Gastrocnemius medialis (tissue), 4 donors: Measurements from ENCODE around the gene MGAM2.

Experiments
- POLR2A ChIP-seq, 2 donors: fragments of 450-650 bp; IDR thresholded peaks; one replicate each; pipeline ENCODE4 v1.6.1; 2017; ENCODE audit warnings: antibody characterized with exemption in 2 of 2, mild to moderate bottlenecking in 2 of 2, moderate library complexity in 2 of 2
- TF ChIP-seq, protein P1 (sequence below), 5 experiments: fragments of 450-650 bp in 3 of 5; fragments of 200-600 bp in 2 of 5; sonication (generic) in 2 of 5; IDR thresholded peaks in 4 of 5; conservative IDR thresholded peaks in 1 of 5; 1 replicate in 4 of 5; 2 replicates in 1 of 5; pipeline ENCODE4 v1.5.1; 2016 to 2019; ENCODE audit warnings: antibody characterized with exemption in 5 of 5, mild to moderate bottlenecking in 3 of 5, moderate library complexity in 3 of 5

DNA sequence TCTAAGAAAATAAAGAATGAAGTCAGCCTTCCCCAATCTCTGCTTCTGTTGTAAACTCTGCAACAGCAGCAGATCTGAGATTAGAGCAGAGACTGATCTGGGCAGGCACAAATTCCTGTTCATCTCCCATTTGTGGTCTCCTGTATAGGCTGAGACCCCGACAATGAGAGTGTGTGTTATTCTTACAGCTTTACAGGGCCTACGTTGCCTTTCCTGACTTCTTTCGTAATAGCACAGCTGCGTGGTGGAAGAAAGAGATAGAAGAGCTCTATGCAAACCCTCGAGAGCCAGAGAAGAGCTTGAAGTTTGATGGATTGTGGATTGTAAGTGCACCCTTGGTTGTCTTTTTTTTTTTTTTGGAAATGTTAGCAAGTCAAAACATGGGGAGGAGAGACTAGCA is 74.3 kb downstream of the MGAM2 start:
- TF ChIP-seq, protein P1, sequence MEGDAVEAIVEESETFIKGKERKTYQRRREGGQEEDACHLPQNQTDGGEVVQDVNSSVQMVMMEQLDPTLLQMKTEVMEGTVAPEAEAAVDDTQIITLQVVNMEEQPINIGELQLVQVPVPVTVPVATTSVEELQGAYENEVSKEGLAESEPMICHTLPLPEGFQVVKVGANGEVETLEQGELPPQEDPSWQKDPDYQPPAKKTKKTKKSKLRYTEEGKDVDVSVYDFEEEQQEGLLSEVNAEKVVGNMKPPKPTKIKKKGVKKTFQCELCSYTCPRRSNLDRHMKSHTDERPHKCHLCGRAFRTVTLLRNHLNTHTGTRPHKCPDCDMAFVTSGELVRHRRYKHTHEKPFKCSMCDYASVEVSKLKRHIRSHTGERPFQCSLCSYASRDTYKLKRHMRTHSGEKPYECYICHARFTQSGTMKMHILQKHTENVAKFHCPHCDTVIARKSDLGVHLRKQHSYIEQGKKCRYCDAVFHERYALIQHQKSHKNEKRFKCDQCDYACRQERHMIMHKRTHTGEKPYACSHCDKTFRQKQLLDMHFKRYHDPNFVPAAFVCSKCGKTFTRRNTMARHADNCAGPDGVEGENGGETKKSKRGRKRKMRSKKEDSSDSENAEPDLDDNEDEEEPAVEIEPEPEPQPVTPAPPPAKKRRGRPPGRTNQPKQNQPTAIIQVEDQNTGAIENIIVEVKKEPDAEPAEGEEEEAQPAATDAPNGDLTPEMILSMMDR (IDR thresholded peaks at IDR 0.05 in 4 of 5, conservative IDR thresholded peaks at IDR 0.05 in 1 of 5), result no peak
- no peak for TF ChIP-seq POLR2A (IDR thresholded peaks at IDR 0.05)
